Panc1 (cell line): ENCODE measurements around the gene MCF2L.

Experiments used
- POLR2AphosphoS5 ChIP-seq: IDR thresholded peaks from 2 replicates; pipeline ENCODE4 v1.6.1; 2012; ENCODE audit warnings: mild to moderate bottlenecking, low read depth, low read length, moderate library complexity
- TF ChIP-seq, protein P1 (sequence below): fragments of 450-650 bp; IDR thresholded peaks from 2 replicates; pipeline ENCODE4 v1.5.1; 2017; ENCODE audit warnings: mild to moderate bottlenecking

DNA sequence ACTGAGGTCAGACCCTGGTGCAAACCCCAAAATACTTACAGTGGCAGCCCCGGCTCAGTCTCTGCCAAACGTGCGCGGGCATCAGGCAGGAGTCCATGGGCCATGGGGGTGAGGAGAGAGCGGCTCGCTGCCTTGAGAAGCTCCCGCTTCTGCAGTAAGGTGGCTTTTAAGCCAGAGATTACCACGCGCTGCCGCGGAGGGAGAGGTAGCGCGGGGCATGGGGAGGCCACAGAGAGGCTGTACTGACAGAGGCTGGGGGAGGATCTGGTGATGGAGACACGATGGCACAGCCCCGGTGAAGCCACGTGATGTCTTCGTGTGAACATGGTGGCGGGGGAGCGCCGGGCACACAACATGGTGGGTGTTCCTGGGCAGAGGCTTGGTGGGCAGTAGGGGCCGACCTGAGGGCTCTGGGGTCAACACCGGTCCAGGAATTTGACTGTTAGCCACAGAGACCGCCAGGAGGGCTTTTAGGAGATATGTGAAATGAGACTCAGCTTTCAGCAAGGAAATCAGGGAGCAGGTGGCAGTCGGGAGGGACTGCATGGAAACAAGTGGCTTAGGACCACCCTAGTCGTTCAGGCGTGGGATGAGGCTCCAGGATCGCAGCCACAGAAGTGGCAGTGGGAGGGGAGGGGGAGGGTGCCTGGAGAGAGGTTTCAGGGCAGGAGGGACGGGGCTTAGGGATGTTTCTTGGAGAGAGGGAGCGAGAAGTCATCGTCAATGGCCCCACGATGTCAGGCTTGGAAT, 24.1 kb downstream of the MCF2L start:
- TF ChIP-seq, protein P1, sequence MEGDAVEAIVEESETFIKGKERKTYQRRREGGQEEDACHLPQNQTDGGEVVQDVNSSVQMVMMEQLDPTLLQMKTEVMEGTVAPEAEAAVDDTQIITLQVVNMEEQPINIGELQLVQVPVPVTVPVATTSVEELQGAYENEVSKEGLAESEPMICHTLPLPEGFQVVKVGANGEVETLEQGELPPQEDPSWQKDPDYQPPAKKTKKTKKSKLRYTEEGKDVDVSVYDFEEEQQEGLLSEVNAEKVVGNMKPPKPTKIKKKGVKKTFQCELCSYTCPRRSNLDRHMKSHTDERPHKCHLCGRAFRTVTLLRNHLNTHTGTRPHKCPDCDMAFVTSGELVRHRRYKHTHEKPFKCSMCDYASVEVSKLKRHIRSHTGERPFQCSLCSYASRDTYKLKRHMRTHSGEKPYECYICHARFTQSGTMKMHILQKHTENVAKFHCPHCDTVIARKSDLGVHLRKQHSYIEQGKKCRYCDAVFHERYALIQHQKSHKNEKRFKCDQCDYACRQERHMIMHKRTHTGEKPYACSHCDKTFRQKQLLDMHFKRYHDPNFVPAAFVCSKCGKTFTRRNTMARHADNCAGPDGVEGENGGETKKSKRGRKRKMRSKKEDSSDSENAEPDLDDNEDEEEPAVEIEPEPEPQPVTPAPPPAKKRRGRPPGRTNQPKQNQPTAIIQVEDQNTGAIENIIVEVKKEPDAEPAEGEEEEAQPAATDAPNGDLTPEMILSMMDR, result no peak
- TF ChIP-seq POLR2AphosphoS5, result no peak
